ENCODE data around the gene TRAF5.

The TRAF5 gene

DNA sequence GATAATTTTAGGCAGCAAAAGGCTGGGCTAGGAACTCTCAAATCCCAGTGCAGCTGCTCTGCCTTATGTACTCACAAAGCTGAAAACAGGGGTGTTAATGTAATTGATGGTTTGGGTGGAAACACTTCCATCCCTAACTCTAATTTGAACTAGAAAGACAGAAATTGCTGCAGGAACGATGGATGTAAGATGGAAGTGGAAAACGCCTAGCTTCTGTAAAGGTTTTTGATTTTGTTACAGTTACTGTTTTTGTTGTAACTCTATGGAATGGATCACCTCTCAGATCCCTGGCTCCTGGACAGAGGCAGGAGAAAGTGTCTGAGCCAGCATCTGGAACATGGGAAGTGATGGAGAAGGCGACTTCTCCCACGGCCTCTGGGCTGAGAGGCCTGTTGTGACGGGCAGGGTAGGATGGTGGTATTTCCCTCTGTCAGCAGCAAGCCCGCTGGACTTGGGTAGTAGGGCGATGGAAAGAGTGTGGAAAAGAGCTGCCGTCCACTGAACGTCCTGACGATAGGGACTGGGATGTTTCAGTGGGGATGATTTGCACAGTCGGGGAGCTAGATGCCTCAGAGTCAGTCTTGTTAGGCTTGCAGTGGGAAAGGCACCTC, 1.6 kb downstream of the TRAF5 start:
- DNase-seq (ENCODE audit: low read depth) = no peak

DNA sequence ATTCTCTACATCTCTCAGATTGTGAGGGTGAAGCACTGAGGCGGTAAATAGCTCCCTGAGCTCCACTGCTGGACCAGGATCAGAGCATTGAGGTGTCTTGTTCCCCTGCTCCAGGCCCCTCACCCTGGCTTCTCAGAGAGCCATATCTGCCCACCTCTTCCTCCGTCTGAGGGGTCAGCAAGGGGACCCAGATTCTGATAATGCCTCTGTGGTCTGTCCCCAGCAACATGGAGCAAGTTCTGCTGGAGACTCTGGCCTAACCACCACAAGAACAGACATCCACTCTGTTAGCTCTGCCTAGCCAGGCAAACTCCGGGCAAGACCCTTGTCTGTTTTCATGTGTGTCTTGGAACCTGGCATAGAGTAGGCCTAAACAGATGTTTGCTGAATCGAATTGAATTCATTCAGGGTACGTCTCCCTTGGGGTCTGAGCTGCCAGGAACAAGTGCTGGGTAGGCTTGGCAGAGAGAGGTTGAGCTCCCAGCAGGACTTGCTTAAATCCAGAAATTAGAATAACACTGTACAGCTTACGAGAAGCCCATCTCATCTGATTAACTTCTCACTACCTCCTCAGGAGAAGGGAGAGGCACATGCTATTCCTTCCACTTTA, 2.3 kb downstream of the TRAF5 start:
- no peak for DNase-seq (ENCODE audit: low read depth)

DNA sequence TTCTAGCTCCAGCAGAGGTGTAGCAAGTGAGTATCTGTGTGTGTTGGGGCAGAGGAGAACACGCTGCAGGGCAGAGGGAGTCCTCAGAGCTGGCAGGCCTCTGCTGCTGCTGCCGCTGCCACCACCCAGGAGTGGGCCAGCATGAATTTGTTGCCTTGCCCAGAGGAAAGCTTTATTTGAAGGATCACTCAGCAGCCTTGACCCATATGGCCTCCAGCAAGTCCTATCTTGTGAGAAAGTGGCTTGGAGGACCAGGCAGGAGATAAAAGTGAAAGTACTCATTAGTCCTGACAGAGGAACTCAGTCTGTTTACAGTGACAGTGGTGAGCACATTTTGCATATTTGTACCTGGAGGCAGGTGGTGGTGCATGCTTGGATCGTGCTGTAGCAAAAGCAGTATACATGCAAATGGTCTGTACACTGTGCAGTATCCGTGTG, 3.1 kb downstream of the TRAF5 start:
- DNase-seq (ENCODE audit: low read depth) = no peak

DNA sequence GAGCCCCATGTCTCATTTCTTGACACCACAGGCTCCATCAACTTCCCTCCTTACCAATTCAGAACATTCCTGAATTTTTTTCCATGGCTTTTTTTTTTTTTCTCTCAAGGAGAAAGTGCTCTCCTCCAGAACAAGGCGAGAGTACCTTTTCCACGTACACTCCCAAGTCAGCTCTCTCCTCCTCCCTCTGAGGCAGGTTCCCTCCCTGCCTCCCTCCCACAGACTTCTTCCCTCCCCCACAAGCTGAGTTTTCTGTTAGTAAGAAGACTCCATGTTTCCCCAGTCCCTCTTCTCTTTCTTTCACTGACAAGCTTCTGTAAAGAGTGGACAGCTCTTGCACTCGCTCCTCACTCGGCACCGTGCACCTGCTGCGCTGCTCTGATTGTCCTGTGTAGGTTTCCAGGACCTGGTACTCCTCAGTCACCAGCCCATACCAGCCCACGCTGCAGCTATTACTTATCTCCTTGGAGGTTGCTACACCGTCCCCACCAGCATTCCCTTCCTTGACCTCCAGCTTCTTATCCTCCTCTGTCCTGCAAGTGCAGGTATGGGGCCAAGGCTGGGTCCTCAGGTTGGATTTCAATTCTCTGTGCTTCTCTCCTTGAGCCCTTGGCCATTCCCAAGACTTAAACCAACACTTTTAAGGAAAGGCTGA, 3.8 kb downstream of the TRAF5 start:
- DNase-seq (ENCODE audit: low read depth) = no peak

DNA sequence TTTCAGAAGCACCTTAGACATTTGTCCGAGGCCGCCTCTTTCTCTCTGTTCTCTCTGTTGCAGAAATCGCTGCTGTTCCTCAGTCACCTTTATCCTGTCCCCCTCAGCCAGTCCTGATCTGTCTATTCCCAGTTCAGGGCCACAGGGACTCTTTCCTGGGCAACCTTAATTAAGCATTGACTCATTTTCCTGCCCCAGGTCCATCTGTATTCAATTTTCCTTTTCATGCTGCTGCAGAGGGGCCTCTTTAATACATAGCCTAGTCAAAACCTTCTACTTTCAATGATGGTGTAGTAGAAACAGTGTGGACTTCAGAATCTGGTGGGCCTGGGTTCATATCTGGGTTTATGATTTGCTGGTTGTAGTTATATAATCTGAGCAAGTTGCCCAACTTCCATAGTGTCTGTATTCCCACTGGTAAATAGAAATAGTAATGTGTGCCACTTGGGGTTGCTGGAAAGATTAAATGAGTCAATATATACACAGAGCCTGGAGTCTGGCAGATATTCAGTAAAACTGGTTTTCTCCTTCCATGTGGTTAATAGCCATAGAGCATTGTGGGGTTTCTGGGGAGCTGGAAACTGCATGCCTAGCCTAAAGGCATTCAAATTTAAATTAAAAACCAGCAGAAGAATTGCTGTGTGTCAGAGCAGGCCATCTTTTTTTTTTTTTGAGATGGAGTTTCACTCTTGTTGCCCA, 4.5 kb downstream of the TRAF5 start:
- DNase-seq (ENCODE audit: low read depth) = no peak

DNA sequence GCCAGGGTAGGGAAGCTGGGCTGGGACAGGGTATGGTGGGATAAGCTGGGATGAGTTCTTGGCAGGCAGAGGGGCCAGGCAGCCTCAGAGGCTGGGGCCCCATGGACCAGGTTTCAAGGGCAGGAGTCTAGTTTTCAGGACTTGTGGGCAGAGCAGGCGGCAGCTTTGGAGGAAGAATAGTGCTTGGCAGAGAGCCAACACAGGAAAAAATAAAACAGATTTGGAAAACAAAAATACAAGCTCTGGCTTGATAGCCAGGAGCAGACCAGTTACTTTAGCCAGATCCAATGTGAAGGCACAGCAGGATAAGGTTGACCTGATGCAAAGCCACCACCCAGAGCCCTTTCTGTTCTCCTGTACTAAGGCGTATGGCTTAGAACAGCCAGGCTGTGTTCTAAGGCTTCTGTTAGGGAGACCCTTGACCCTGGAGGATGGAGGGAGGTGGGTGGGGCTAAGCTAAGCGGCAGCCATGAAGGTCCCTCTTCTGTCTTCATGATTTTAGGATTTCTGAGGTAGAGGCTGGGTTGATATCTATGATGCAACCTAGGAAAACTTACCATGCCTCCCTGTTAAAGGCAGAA, 5.5 kb downstream of the TRAF5 start:
- no peak for DNase-seq (ENCODE audit: low read depth)

DNA sequence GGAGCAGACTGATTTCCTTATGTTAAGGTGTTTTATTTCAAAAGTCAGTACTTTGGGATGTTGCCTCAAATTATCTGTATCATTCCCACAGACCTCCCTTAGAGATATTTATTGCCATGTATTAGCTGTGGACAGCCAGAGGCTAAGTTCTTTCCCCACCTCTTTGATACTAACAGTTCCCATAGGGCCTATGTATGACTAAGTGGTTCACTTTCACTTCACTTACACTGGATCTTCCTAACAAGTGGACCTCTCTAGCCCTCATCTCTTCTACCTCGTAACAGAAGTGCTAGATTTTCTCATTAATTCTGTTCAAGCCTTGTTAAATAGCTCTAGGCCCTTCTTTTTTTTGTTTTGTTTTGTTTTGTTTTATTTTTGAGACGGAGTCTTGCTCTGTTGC, 6.2 kb downstream of the TRAF5 start:
- DNase-seq (ENCODE audit: low read depth) = no peak

DNA sequence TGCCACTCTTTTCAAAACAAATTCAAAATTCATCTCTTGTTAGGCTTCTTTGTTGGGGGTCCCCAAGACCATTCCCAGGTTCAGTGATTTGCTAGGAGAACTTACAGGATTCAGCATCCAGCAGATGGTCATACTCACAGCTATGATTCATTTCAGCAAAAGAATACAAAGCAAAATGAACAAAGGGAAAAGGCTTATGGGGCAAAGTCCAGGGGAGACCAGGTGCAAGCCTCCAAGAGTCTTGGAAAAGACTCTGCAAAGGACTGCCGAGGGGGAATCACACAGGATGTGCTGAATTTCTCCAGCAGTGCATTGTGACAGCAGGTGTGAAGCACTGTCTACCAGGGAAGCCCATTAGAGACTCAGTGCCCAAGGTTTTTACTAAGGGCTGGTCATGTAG, 7.3 kb downstream of the TRAF5 start:
- no peak for DNase-seq (ENCODE audit: low read depth)

DNA sequence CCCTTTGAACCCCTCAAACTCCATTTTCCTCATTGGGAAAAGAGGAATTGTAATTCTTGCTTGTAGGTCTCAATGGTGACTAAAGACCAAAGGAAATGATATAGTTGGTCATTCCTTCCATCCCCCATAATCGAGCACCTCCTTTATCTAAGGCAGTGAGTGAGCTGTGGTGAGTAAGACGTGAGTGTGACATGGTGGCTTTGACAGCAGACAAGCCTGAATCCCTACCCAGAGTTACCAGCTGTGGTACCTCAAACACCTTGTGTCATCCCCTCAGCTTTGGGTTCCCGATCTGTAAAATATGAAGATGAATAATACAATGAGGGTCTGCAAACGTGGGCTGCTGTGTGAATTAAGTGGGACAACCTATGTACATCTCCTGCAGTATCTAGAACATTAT, 8.4 kb downstream of the TRAF5 start:
- DNase-seq (ENCODE audit: low read depth) = no peak

DNA sequence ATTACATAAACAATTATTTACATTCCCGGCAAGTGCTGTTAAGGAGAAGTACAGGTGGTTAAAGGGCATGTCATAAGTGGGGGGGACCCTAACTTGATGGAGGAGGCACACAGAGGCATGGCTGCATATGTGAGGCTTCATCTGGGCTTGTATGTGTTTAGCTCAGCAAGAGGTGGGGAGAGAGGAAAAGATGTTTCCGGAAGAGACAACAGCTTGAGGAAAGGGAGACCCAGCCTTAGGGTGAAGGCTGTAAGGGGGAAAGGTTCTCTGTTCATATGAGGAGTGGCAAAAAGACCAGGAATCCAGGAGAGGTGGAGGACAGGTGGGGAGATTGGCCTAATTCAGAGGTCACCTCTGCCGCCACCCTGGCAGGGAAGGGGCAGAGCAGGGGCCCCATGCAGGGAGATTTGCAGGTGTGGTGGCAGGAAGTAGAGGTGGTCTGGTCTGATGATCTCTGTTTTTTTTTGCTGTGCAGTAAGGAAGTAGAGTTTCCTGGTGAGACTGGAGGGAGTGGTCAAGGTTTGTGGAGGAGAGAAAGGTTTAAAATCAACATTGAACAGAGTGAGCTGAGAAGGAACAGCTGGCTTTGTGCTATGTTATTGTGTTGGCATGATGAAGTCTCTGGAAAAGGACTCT, 9.0 kb downstream of the TRAF5 start:
- no peak for DNase-seq (ENCODE audit: low read depth)

DNA sequence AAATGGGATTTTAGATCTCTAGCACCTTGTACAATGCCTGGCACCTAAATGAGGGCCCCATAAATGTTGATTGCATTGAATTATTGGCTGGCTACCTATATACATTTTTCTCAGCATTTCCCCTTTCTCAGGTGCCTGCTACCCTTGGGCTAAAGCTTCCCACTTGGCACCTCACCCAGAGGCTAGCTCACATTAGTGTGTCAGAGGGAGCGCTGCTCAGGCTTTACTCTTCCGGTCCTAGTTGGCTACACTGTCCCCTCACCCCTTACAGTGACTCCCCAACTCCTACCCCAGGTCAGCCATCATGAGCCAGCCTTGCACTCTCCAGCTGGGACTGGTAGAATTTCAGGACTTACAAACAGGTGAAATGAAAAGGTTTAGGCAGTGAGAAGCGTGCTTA, 9.5 kb downstream of the TRAF5 start:
- DNase-seq (ENCODE audit: low read depth) = no peak

DNA sequence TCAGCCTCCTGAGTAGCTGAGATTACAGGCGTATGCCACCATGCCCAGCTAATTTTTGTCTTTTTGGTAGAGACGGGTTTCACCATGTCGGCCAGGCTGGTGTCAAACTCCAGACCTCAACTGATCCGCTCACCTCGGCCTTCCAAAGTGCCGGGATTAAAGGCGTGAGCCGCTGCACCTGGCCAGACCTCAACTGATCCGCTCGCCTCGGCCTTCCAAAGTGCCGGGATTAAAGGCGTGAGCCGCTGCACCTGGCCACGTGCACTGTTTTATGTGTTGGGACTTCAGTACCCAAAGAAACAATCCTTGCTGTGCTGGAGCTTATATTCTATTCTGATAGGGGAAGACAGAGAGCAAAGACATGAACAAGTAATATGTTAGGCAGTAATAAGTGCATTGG, 10.1 kb downstream of the TRAF5 start:
- no peak for DNase-seq (ENCODE audit: low read depth)

DNA sequence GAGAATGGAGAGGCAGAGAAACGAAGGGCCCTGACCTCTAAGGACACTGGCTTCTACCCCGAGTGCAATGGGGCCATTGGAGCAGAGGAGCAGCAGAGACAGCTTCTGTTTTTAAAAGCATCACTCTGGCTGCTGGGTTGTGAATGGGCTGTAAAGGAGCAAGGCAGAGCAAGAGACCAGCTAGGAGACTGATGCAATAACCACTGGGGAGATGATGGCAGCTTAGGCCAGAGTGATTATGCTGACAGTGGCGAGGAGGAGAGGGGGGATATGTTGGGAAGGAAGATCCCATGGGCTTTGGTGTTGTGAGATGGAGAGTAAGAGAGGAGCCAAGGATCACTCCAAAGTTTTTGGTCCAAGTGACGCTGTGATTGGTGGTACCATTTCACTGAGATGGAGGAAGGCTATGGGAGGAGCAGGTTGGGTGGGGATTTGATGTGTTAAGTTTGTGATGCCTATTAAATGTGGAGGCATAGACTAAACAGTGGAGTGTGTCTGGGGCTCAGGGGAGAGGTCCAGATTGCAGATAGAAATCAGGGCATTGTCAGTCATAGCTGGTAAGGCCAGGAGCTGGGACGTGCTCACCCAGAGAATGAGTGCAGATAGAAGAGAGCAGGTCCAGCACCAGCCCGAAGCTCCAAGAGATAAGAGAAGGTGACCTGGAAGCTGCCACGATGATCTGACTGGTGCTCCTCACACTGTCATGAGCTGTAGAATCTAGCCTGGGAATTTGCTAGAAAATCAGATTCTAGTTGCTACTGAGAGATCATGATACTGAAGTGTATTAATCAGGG, 11.0 kb downstream of the TRAF5 start:
- DNase-seq (ENCODE audit: low read depth) = no peak

DNA sequence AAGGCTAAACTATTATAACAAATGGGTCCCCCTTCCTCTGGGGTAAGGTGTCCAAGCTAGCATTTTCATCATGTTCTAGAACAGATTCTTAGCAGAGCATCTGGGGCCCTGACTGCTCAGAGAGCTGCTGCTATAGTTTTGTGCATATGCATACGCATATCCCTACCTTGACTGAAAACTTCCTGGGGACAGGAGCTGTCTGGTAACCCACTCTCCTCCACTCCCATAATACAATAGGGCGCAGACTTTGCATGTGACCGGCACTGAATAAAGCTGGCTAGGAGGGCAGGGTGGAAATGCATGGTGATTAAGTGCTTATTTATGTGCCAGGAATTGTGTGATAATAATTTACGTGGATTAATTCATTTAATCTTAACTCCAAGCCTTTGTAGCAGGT, 11.6 kb downstream of the TRAF5 start:
- DNase-seq (ENCODE audit: low read depth) = no peak

DNA sequence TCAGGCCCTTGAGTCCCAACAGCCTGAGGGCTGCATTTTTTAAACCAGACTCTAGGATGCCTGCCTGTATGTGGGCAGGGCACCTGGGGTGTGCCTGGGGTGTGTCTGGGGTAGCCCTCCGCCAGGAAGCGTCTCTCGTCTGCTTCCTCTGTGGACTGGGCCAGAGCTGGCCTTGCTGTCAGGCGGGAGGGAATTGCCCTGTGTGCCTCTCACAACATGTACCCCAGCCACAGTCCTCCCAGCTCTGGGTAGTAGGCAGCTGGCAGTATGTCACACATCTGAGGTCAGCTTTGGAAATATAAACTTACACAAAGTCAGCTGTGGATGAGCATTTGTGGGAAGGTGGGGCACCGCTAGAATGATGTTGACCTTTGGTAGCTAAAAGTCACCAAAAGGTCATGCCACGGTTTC, 13.0 kb downstream of the TRAF5 start:
- no peak for DNase-seq (ENCODE audit: low read depth)

DNA sequence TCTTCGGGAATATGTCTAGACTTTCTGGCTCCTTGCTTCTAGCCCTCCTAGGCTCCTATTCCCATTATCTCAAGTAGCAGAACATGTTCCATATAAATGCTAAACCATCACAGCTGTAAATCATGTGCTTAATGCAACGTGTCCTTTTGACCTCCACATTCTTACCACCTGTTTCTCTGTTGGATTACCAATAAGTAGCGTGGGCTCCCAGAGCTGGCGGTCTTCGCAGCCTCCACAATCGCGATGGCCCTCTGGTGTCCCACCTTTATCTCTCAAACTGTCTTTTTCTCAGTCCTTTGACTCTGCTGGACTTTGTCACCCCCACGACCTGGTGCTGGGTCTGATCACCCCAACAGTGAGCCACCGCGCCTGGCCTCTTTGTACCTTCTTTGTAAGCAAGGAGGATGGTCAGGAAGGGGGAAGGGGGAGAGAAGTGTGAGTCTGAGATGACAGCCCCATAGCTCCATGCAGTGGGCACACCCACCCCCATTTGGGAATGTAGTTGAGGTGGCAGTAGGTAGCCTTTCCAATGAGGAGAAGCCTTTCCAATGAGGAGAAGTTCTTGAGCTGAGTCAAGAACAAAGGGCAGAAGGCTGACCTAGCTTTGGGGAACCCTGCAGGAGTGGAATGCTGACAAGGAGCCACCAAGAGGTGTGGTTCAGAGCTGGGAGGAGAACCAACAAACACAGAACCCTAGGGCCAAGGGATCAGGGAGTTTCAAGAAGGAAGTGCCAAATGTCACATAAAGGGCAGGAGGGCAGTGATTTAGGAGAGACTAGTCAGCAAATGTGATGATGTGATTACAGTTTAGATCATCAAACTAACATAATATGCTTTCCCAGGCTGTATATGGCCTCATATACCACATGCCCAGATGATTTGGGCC, 14.2 kb downstream of the TRAF5 start:
- DNase-seq (ENCODE audit: low read depth) = no peak

DNA sequence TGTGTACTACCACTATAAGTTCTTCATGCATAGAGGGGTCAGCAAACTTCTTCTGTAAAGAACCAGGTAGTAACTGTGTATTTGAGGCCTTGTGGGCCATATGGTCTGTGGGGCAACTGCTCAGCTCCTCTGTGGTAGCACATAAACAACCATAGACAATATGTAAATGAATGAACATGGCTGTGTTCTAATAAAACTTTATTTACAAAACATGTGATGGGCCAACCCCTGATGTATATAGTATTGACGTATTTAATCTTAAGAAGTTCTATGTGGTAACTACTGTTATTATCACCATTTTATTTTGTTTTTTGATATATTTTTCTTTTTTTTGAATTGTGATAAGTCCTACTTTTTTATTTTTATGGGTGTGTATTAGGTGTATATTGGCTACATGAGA, 15.4 kb downstream of the TRAF5 start:
- DNase-seq (ENCODE audit: low read depth) = no peak

DNA sequence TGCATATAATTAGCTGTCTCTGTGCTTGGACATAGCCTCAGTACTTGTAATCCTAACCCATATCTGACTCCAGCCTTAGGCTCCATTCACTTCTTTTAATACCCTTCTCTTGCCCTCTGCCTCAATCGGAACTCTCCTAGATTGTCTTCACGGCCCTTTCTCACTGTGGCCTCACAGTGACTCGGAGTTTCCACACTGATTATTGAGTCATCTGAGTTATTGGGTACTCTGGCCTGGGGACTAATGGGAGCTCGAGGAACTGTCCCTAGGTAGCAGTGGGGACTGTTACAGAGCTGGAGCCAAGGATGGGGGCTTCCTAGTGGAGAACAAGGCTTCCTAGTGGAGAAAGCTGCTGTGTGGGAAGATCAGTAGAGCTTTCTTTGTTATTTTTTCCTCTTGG, 17.0 kb downstream of the TRAF5 start:
- no peak for DNase-seq (ENCODE audit: low read depth)

DNA sequence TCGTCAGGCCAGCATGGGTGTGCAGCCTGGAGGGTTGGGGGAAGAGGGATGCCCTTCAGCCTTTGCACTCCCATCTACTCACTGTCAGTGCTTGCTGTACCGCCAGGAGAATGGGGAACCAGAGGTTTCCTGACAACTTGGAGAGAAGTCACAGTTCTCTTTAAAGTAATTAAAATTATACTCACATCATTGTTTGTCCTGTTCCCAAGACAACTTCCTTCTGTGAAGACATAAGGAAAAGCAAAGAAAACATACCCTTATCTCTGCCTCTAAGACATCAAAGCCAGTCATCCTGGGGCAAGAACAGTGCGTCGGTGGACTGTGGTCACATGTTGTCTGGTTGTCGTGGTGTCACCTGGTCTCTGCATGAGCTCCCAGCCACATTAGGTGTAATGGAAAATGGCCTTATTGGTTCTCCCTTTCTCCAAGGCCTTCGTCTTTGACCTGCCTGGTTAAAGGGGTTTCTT, 17.6 kb downstream of the TRAF5 start:
- no peak for DNase-seq (ENCODE audit: low read depth)

DNA sequence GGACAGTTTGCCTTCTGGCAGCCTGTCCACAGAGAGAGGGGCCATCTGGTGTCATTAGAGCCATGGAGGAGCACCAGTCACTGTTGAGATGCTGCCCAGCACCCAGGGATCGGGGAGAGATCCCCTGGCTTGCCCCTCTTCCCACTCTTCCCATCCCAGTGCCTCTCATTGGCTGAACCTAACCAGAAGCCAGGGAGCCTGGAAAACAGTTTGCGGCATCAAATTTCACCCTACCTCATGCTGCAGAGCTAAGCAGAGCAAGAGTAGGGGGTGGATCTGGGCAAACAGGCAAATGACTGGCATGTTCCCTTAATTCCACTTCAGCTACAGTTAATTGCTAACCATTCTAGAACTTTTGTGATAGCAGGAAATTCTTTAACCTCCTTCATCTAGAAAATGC, 19.1 kb downstream of the TRAF5 start:
- no peak for DNase-seq (ENCODE audit: low read depth)

All from T-helper 22 cell (primary cell).